Vagina (tissue), 2 donors: ENCODE results near the gene RIF1. TPM values are rescaled to one million over a fixed set of nuclear protein-coding genes. Genes with fewer than 3 reads are reported as not detected.

Experiments used
- DNase-seq, 2 donors: peaks; one replicate each; pipeline ENCODE4 v3.0.0-alpha.2; 2017; ENCODE audit errors: extremely low spot score in 2 of 2
- H3K27ac ChIP-seq: fragments of 200-600 bp; sonication (generic); one replicate; pipeline ENCODE4 v1.5.1; 2019
- H3K27me3 ChIP-seq: fragments of 200-600 bp; sonication (generic); one replicate; pipeline ENCODE4 v1.5.1; 2019
- H3K36me3 ChIP-seq, 2 donors: fragments of 200-600 bp; sonication (generic); one replicate each; pipeline ENCODE4 v1.5.1; 2017 to 2019
- H3K4me1 ChIP-seq: fragments of 200-600 bp; sonication (generic); one replicate; pipeline ENCODE4 v1.5.1; 2019
- H3K4me3 ChIP-seq, 2 donors: fragments of 200-600 bp; sonication (generic); 1 replicate in 1 of 2; 2 replicates in 1 of 2; pipeline ENCODE4 v1.5.1; 2016 to 2019
- H3K9me3 ChIP-seq: fragments of 200-600 bp; sonication (generic); one replicate; pipeline ENCODE4 v1.5.1; 2019
- POLR2A ChIP-seq, 2 donors: fragments of 450-650 bp; IDR thresholded peaks; one replicate each; pipeline ENCODE4 v1.6.1; 2017; ENCODE audit warnings: antibody characterized with exemption in 2 of 2, mild to moderate bottlenecking in 2 of 2, moderate library complexity in 2 of 2
- POLR2AphosphoS5 ChIP-seq, 2 donors: sonication (generic); formaldehyde crosslinking; IDR thresholded peaks; one replicate each; pipeline ENCODE4 v1.9.0; 2017; ENCODE audit warnings: antibody characterized with exemption in 2 of 2, mild to moderate bottlenecking in 2 of 2, low read depth in 1 of 2; ENCODE audit not compliant: insufficient read depth in 1 of 2
- intact Hi-C: fragments of 100-400 bp; cut with DNase I; formaldehyde crosslinking; loops from one replicate; pipeline ENCODE4 v1.15.1; 2023
- total RNA-seq: library from RNA; depleted of rRNA; stranded (reverse); fragments of >200 nt; gene quantifications from one replicate; pipeline ENCODE4 v1.2.3, GENCODE V29; 2016
- TF ChIP-seq, protein P1 (sequence below), 3 experiments: fragments of 450-650 bp in 2 of 3; fragments of 200-600 bp in 1 of 3; sonication (generic) in 1 of 3; IDR thresholded peaks; one replicate each; pipeline ENCODE4 v1.5.1; 2017 to 2019; ENCODE audit warnings: antibody characterized with exemption in 3 of 3, mild to moderate bottlenecking in 2 of 3, moderate library complexity in 2 of 3

RIF1 gene
- 31.7 TPM for total RNA-seq

- H3K4me1 ChIP-seq: peaks cover 25% of the 10 kb centered on the region
- H3K36me3 ChIP-seq: peaks cover 0 to 7% of the 10 kb centered on the region in 2 donors
- intact Hi-C loops: loop anchor here (10.0 kb wide), 1 partner anchor 145 kb away; the partner anchor contains the start of gene RBM43
- H3K4me3 ChIP-seq: peak within 1 kb of the TSS; percentile 91 to 97
- H3K27me3 ChIP-seq: no peaks in the 10 kb centered on the region
- no peaks in the 10 kb centered on the region for H3K9me3 ChIP-seq
- TF ChIP-seq POLR2A (IDR thresholded peaks at IDR 0.05): no peak
- TF ChIP-seq, protein P1, sequence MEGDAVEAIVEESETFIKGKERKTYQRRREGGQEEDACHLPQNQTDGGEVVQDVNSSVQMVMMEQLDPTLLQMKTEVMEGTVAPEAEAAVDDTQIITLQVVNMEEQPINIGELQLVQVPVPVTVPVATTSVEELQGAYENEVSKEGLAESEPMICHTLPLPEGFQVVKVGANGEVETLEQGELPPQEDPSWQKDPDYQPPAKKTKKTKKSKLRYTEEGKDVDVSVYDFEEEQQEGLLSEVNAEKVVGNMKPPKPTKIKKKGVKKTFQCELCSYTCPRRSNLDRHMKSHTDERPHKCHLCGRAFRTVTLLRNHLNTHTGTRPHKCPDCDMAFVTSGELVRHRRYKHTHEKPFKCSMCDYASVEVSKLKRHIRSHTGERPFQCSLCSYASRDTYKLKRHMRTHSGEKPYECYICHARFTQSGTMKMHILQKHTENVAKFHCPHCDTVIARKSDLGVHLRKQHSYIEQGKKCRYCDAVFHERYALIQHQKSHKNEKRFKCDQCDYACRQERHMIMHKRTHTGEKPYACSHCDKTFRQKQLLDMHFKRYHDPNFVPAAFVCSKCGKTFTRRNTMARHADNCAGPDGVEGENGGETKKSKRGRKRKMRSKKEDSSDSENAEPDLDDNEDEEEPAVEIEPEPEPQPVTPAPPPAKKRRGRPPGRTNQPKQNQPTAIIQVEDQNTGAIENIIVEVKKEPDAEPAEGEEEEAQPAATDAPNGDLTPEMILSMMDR (IDR thresholded peaks at IDR 0.05): peak in 2 of 3 experiments; percentile 74 to 92
- peak; percentile 43 to 89 for TF ChIP-seq POLR2AphosphoS5 (IDR thresholded peaks at IDR 0.05; ENCODE audit: insufficient read depth in 1 of 2, low read depth in 1 of 2)
- DNase-seq: peak in 1 of 2 donors; percentile 91
- H3K27ac ChIP-seq: peak within 1 kb of the TSS; percentile 94
These were observed at the start of gene RIF1 for GRCh38 chr2:151409601-151410484. Gene RIF1 (plus strand): TSS chr2:151409902. CDS start chr2:151410424, 522 bp downstream.

DNA sequence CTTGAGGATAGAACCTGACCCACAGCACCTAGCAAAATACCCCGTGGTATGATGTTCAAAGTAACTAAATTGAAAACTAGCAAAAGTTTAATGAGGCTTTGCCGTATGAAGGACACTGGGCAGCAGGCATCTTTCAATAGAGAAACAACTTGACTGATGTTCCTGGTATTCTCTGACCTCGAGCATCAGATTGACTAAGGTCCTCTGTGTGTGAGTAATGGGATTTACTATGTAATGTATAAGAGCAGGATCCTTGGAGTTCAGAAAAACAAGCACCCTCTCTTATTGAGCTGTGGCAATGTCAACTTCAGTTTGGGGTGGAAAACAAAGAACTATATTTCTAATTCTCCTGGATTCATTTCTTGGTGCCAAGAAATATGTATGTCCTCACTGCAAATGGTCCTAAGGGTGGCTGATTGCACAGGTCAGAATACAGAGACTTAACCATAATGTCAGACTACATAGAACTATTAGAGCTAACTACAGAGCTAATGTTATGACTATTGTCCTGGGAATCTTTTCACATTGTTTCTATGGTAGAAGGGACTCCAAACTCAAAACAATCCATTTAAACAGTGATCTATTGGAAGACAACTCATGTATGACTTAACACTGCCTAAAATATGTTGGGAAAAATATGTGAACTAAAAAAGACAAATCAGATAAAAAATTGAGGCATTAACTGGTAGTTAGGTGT lies 47.9 kb upstream of the RIF1 start:
- intact Hi-C loops: no loop called here
- H3K9me3 ChIP-seq: no peaks in the 10 kb centered on the region
- TF ChIP-seq POLR2A (IDR thresholded peaks at IDR 0.05) (no peak), POLR2AphosphoS5 (IDR thresholded peaks at IDR 0.05; ENCODE audit: insufficient read depth in 1 of 2, low read depth in 1 of 2) (no peak)
- TF ChIP-seq, protein P1 (IDR thresholded peaks at IDR 0.05): no peak
- no peaks in the 10 kb centered on the region for H3K4me1 ChIP-seq
- no peak overlapping the region for H3K27ac ChIP-seq
- no peaks in the 10 kb centered on the region for H3K27me3 ChIP-seq
- H3K36me3 ChIP-seq: no peaks in the 10 kb centered on the region
- H3K4me3 ChIP-seq: no peak overlapping the region
- DNase-seq: no peak

- TF ChIP-seq, protein P1 (IDR thresholded peaks at IDR 0.05): no peak
- TF ChIP-seq POLR2AphosphoS5 (IDR thresholded peaks at IDR 0.05; ENCODE audit: insufficient read depth in 1 of 2, low read depth in 1 of 2) (no peak), POLR2A (IDR thresholded peaks at IDR 0.05) (no peak)
- Histone ChIP-seq H3K27me3 (no peaks in the 10 kb centered on the region), H3K4me1 (no peaks in the 10 kb centered on the region), H3K36me3 (no peaks in the 10 kb centered on the region), H3K27ac (no peak overlapping the region), H3K4me3 (no peak overlapping the region), H3K9me3 (no peaks in the 10 kb centered on the region)
- peak in 1 of 2 donors; percentile 87 for DNase-seq
- intact Hi-C loops: no loop called here
These were observed 46.0 kb upstream of the RIF1 start for GRCh38 chr2:151363709-151364108.

DNA sequence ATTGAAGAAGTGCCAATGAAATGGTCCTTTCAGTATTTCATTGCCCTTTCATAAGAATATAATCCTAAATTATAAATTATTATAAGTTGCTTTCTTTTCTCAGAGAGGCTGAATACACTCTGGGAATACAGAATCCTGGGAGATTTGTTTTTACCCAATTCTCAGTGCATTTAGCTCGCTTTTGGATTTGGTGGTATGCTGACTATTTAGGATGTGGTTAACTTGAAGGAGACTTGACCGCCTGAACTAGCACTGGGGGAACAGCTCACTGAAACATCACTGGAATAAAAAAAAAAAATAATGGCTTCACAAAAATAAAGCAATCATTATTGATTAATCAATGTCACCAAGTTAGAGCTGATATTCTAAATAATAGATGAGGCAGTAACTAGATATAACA lies 42.1 kb upstream of the RIF1 start:
- Histone ChIP-seq H3K27me3 (no peaks in the 10 kb centered on the region), H3K27ac (no peak overlapping the region), H3K9me3 (no peaks in the 10 kb centered on the region), H3K36me3 (no peaks in the 10 kb centered on the region), H3K4me3 (no peak overlapping the region), H3K4me1 (no peaks in the 10 kb centered on the region)
- intact Hi-C loops: no loop called here
- no peak for DNase-seq
- no peak for TF ChIP-seq POLR2AphosphoS5 (IDR thresholded peaks at IDR 0.05; ENCODE audit: insufficient read depth in 1 of 2, low read depth in 1 of 2)
- TF ChIP-seq, protein P1 (IDR thresholded peaks at IDR 0.05): no peak
- TF ChIP-seq POLR2A (IDR thresholded peaks at IDR 0.05): no peak
